Dermis microvascular lymphatic vessel endothelial cell (primary cell): Measurements from ENCODE around the gene KLHL14. TPM values are rescaled to one million over a fixed set of nuclear protein-coding genes. Genes with fewer than 3 reads are reported as not detected.
A peak's percentile ranks its signal among the peaks of the same experiment; 100 is the strongest.
"Not testable (repeated sequence)": the region's sequence is repeated elsewhere in the genome, so short reads cannot be mapped to it uniquely, and the experiment has no call there.

Experiments used
- DNase-seq, 2 donors: peaks; one replicate each; pipeline versions ENCODE4 v3.0.0 to v3.0.0-alpha.2; 2010; ENCODE audit warnings: low read depth in 2 of 2
- total RNA-seq: library from RNA; depleted of rRNA; stranded (reverse); fragments of >200 nt; gene quantifications from 2 replicates; pipeline ENCODE4 v1.2.1, GENCODE V29; 2014

The KLHL14 gene
- total RNA-seq, 1 donor from 2014 or later: 0.39 TPM

GRCh38 chr18:32722279-32722678 is 50.5 kb downstream of the KLHL14 start:
- no peak for DNase-seq

GRCh38 chr18:32717126-32717525 is 55.7 kb downstream of the KLHL14 start:
- DNase-seq: no peak

DNA sequence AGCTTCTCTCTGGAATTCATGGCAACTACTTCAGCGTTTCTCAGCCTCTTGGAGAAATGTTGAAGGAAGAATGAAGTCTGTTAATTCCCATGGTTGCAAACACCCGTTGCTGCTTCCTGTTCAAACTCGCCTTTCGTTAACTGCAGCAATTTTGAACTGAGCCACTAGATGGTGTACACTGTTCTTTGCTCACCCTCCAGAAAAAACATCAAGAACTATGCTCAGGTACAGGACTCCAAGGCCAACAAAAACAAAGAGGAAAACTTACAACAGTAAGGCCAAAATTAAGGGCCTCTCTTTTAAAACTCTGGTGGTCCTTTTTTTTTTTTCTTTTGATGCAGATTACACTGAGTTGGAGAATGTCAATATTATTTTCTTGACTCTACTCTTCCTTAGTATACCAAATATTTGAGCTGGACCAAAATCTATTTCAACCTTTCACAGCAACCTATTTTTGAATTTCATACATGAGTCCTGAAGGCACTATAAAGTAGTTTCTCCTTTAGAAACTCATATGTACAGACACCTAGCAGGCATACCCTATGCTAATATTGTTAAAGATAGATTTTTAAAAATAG is 58.2 kb downstream of the KLHL14 start:
- DNase-seq: peak; percentile 69 to 73

GRCh38 chr18:32712860-32713259 is 60.0 kb downstream of the KLHL14 start:
- DNase-seq: no peak

- no peak for DNase-seq
These were observed 61.0 kb downstream of the KLHL14 start for GRCh38 chr18:32711862-32712261.

GRCh38 chr18:32707586-32707985 is 65.2 kb downstream of the KLHL14 start:
- DNase-seq: no peak

GRCh38 chr18:32707147-32707546 is 65.7 kb downstream of the KLHL14 start:
- no peak for DNase-seq

GRCh38 chr18:32701313-32701712 is 71.5 kb downstream of the KLHL14 start:
- DNase-seq: no peak

GRCh38 chr18:32698153-32698552 is 74.7 kb downstream of the KLHL14 start:
- no peak for DNase-seq

DNA sequence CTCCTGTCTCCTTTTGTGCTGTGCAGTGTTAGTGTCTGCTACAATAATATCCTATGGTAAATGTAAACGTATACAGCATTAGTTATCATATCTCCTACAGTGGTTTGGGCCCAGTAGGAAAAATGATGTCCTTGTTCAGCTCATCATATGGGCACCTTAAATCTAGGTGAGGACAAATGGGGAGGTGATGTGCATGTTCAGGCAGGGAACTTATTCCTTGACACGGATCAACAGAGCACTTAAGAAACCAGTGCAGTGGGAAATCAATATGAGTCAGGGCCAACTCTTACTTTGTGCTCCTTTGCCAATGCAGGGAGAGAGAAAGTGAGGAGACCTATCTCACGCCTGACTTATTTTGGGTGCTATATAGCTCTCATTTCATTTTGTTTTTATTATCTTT is 76.4 kb downstream of the KLHL14 start:
- no peak for DNase-seq

DNA sequence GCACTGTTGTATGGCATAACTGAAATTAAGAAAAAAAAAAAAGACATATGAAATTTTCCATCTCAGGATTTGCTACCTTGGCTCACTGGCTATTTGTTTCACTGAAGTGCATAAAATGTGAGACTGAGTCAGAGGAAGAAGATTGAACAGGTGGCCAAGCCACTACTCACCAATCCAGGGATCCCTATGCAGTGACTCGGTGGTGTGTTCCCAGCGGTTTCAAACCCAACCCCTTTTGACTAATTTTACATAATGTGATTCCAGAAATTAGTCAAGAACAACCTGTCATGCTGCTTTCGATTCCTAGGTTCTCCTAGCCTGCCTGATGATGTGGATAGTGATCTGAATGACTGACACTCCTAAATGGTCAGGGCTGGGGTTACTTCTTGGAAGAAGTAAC is 77.3 kb downstream of the KLHL14 start:
- DNase-seq: no peak

DNA sequence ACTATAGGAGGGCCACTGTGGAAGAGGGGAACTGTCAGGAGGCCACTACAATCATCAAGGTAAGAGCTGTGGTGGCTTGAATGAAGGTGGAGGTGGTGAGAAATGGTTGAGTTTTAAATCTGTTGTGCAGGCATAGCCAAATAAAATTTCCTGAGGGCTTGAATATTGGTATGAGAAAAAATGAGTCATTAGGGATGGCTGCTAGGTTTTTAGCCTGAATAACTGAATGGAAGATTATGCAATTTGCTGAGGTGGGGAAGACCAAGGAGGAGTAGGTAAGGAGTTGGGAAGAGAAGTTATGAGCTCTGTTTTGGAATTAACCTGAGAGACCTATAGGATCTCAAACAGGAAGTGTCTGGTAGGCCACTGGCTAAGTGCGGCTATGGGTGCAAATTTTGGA is 84.0 kb downstream of the KLHL14 start:
- DNase-seq: no peak

DNA sequence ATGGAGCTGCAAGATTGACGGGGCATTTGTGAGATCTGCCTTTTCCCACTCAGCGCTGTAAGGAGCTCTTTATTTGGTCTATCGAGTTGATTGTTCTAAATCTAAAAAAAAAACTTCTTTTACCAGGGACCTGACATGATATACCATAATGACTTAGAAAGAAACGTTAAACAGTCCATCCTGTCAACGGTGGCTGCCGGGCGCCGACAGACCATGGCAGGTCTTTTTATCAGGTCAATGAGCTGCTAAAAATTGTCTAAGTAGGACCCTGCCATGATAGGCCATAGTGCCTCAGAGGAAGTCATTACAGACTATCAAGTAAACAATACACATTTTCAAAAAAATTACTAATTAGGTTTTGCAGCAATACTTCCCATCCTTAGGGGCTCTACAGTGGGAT is 87.9 kb downstream of the KLHL14 start:
- DNase-seq: no peak

DNA sequence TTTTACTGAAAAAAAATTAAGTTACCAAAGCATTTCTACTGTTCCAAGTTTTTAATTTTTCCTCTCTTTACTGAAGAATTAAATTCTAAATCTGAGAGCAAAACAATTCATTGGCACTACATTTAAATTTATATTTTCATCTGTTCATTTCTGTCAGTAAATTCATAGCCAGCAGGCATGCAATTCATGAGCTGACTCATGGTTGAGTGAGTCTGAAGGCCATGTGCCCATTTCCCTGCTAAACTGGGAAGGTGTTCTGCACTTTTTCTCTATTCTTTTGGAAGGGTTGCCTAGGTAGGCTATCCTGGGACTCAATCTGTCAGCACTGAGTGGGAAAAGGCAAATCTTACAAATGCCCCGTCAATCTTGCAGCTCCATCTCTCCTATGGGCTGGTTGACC is 88.7 kb downstream of the KLHL14 start:
- DNase-seq: no peak

DNA sequence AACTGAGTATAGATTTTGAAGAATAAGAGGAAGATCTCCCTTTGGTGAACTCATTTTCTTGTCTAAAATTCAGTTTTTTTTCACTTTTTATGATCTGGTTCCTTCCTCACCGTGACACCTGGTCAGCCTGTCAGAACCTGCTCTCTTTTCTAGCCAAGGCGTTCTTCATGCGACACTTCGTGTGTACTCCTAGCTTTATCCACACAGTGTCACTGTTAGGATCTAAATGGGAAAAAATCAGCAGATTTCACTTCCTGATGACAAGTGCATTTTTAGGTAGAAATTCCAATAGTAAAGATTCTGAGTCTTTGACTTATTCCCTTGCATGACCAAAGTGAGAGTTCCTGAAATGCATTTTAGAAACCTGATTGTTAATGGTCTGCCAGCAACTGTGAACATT is 89.8 kb downstream of the KLHL14 start:
- no peak for DNase-seq

GRCh38 chr18:32677578-32677977 is 95.2 kb downstream of the KLHL14 start:
- no peak for DNase-seq

GRCh38 chr18:32674491-32674890 is 98.3 kb downstream of the KLHL14 start:
- DNase-seq: no peak

GRCh38 chr18:32672398-32672797 is 100.4 kb downstream of the KLHL14 start:
- no peak for DNase-seq

- no peak for DNase-seq
These were observed 102.1 kb downstream of the KLHL14 start for GRCh38 chr18:32670727-32671126.

DNA sequence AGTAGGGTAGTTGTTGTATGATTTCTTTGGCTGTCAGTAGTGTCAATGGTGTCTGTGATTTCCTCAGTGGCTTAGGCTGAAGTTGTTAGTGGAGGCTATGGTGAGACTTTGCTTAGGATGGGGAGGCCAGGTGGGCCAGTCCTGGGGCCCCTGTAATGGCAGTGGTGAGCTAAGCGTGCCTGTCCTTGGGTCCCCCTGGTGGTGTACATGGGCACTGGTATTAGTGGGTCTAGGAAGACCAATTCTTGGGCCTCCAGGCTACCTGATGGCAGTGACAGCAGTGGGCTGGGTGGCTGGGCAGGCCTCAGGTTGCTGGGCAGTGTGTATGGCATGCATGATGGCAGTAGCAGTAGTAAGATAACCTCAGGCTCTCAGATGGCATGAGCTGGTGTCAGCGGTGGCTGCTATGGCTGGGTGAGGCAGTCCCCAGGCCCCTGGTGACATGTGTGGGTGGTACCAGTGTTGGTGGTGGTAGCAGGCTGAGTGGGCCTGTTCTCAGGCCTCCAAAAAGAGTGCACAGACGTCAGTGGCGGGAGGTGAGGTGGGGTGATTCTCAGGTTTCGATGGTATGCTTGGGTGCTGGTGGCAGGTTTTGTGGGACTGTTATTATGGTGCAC is 103.2 kb downstream of the KLHL14 start:
- DNase-seq: no peak

GRCh38 chr18:32668956-32669355 is 103.9 kb downstream of the KLHL14 start:
- DNase-seq: no peak

DNA sequence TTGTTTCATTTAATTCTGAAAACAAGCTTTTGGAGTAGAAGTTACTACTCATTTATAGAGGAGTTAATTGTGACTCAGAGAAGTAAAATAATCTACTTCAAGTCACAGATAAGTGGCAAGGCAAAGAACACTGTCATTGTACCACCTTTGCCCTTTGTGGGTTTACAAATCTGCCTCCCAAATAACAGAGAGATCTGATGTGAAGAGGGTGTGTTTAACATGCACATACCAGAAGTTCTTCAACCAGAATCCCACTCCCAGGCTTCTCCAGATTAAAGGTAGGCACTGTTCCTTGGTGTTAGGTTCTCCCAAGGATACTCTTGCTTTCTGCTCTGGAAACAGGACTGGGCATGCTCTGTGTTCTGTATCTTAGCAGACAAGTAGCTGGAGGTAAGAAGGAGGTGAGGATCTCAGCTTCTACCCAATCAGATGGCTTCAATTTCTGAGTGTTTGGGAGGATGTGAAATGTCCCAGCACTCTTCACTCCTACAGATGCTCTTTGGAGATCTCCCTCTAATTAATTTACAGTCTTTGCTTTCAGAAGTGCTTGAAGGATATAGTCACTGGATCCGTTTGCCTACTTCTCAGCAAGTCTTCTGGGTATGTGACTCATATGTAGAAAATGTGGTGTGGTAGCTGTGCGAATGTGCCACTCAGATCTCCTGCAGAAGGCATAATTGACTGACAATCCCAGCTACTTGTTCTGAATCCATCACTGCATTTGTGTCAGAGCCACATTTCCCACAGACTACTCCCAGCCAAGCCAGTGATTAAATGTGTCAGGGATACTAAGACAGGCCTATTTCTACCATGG is 111.1 kb downstream of the KLHL14 start:
- no peak for DNase-seq

DNA sequence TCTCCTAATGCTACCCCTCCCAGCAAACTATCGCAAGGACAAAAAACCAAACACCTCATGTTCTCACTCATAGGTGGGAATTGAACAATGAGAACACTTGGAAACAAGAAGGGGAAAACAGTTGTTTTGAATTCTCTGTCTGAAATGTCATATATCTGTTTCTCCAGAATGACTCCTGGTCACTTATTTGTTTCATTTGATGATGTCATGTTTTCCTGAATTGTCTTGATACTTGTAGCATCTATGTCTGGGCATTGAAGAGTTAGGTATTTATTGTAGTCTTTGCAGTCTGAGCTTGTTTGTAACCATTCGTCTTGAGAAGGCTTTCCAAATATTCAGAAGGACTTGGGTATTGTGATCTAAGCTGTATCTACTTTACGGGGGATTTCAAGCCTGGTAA is 118.3 kb downstream of the KLHL14 start:
- DNase-seq: not testable (repeated sequence)
